Activated CD4-positive, alpha-beta T cell treated with anti-CD3 and anti-CD28 coated beads for 1 hour (primary cell): ENCODE data around the gene RBM15.

ENCODE experiments used
- DNase-seq: peaks from one replicate; pipeline ENCODE4 v3.0.0-alpha.2; 2020

The RBM15 gene

DNA sequence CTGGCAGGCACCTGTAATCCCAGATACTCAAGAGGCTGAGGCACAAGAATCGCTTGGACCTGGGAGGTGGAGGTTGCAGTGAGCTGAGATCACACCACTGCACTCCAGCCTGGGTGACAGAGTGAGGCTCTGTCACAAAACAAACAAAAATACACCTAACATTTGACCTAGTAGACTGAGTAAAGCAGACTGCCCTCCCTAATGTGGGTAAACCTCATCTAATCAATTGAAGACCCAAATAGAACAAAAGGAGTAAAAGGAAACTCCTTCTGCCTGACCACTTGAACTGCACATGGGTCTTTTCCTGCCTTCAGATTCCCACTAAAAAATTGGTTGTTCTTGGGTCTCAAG, 19.0 kb upstream of the RBM15 start:
- no peak for DNase-seq

DNA sequence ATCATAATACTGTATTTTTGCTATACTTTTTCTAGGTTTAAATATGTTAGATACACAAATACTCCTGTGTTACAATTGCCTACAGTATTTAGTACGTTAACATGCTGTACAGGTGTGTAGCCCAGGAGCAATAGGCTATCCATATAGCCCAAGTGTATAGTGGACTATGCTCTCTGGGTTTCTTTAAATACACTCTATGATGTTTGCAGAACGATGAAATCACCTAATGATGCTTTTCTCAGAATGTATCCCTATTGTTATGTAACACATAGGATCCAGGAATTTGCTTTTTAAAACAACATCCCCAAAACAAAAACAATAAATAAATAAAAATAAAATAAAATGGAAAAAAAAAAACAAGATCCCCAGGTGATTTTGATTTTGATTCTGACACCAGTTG, 18.1 kb upstream of the RBM15 start:
- DNase-seq: no peak

DNA sequence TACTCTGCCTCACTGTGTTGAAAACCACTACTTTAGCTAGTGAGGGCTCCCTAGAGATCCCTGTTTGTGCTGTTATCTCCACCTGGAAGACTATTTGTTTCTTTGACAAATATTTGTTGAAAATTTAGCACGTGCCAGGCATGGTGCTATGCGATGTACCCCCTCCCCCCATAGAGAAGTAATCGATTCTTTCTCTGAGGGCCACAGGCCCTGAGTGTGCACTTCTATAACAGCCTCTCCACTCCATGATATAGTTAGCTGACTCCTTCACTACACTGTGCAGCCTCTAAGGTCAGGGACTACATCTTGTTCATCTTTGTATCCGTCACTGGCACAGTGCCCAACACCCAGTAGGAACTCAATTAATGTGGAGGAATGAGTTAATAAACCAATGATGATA, 17.3 kb upstream of the RBM15 start:
- no peak for DNase-seq

DNA sequence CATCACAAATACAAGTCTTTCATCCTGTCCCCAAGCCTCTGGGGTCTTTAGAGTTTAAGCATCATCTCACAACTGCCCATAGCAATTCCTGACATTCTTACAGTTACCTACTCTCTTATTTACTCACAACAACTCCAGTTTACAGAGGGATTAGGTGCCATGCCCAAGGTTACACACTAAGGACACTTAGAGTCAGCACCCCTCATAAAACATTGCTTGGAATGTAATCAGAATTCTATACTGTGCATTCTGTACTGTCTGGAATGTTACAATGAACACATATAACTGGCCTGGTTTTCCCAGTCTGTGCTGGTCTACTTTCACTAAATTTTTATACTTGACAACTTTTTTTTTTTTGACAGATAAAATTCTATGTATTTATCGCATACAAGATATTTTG, 14.5 kb upstream of the RBM15 start:
- no peak for DNase-seq

DNA sequence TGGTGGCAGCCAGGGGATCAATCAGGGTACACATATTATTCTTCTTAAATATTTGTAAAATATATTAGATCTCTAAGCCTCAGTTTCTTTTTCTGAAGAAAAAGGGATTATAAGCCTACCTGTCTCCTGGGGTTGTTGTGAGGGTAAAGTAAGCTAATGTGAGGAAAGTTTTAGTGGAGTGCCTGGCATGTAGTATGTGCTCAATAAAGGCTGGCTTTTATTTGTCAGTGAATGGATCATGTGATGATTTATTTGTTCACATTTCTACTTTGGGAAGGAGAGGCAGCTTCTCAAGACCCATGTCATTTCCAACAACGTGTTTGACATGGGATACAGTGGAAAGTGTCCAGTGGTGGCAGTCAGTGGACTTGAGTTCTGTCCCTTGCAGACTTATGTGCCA, 12.4 kb upstream of the RBM15 start:
- no peak for DNase-seq

DNA sequence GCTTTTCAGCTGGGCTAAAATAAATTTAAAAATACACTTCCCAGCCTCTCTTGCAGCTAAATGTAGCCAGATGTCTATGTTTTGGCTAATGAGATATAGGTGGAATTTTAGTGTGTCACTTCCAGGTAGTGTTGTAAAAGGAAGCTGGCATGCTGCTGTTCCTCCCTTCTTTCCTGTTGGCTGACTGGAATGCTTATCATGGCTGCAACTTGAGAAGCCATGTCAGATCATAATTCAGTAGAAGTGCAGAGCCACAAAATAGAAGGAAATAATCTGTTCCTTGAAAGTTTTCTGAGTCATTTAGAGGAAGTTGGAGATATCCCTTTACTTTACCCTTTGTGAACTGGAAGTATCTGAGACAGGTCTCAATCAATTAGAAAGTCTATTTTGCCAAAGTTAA, 10.9 kb upstream of the RBM15 start:
- DNase-seq: no peak

DNA sequence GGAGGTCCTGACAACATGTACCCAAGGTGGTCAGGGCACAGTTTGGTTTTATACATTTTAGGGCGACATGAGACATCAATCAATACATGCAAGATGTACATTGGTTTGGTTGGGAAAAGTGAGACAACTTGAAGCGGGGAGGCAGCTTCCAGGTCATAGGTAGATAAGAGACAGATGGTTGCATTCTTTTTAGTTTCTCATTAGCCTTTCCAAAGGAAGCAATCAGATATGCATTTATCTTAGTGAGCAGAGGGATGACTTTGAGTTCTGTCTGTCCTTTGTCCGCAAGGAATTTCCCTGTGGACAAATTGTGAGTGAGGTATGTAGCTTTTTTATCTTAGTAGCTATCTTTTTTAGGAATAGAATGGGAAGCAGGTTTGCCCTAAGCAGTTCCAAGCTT, 10.5 kb upstream of the RBM15 start:
- DNase-seq: no peak

DNA sequence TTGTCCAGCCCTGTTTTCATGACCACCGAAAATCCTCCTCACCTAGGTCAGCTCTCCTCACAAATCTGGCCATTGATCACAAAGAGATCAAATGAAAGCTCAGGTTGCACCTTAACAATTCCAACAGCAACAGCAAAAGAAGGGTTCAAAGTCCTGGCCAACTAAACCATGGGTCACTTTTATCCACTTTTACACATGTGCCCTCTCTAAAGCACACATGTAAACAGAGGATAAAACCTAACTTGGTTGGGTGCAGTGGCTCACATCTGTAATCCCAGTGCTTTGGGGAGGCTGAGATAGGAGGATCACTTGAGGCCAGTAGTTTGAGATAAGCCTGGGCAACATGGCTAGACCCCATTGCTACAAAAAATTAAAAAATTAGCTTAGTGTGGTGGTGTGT, 3.9 kb upstream of the RBM15 start:
- DNase-seq: no peak

DNA sequence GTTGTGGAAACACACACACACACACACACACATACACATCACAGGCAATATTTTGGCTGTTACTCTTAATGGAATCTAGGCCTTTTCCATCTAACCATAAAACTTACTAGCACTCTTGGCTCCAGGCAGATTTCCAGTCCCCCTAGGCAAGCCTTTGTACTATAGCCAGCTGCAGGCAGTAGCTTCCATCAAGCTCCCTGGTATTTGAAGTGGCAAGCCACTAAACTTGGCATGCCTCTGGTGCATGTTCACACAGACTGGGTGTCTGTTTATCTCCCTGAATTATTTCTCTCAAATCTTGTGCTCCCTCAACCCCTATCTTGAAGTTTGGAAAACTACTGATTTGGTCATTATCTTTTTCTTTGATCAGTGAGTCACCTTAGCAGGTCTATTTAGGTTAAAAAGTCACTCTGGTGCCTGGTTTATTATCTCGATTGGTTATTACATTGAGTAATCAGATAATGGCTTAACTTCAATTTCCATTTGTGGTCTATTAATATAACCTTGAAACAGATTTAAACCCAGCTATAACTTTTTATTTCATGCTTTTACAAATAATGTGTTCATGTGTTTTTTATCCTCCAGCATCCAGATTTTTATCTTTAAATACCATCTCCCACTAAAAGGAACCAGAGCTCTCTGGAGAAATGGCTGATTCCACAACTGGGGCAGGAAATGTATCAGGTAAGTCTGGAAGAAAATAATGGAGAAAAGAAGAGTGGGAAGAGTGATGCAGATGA, 2.7 kb upstream of the RBM15 start:
- no peak for DNase-seq

DNA sequence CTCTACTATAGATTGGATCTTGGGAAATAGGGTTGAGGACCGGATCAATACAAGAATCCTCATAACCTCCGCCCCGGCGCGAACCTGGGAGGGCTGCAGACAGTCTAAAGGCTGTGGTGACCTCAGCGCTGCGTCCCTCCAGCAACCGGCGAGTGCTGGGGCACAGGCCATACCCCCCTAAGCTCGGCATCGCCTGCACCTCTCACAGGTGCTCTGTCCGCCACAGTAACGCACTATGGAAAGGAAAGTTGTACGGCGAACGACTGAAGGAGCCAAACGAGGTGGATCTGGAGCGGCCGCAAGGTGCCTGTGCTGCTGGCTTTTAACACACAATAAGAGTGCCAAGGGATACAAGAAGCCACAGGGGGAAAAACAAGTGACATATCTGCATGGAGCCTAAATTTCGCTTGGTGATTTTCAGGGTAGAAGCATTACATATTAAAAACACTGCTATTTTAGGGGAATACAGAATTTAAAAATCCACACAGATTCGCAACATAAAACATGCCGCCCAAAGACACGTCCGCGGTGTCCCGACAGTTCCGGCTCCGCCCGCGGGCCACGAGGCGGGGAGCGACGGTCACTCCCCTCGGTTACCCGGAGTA, 1.4 kb upstream of the RBM15 start:
- peak; percentile 18 for DNase-seq

DNA sequence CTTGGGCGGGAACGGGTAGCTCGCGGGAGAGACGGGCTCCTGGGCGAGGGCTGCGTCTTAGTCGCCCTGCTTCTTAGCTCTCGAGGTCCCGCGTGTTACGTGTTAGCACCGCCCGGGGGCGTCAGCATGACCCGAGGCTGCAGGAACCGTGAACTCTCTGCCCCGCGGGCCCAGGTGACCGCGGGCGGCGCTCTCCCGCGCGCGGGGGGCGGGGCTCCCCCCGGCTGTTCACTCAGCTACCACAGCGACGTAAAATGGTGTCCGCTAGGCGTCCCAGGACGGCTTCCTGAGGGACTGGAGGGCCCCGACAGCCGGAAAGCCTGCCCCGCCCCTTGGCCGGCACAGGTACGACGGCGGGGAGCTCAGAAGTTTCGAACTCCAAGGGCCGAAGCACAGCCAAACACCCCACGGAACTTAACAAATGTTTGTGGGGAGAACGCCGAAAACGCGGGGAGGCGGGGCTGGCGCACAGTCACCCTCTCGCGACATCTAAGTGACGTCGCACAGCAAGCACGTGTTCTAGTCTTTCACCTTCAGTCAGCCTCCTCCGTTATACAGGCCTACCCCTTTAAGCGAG, 780 bp upstream of the RBM15 start:
- peak; percentile 93 for DNase-seq

DNA sequence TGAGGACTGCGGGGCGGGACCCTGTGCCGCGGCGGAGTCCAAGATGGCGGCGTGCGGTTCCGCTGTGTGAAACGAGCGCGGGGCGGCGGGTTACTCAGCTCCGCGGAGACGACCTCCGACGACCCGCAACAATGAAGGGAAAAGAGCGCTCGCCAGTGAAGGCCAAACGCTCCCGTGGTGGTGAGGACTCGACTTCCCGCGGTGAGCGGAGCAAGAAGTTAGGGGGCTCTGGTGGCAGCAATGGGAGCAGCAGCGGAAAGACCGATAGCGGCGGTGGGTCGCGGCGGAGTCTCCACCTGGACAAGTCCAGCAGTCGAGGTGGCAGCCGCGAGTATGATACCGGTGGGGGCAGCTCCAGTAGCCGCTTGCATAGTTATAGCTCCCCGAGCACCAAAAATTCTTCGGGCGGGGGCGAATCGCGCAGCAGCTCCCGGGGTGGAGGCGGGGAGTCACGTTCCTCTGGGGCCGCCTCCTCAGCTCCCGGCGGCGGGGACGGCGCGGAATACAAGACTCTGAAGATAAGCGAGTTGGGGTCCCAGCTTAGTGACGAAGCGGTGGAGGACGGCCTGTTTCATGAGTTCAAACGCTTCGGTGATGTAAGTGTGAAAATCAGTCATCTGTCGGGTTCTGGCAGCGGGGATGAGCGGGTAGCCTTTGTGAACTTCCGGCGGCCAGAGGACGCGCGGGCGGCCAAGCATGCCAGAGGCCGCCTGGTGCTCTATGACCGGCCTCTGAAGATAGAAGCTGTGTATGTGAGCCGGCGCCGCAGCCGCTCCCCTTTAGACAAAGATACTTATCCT, 430 bp downstream of the RBM15 start:
- peak; percentile 39 for DNase-seq

DNA sequence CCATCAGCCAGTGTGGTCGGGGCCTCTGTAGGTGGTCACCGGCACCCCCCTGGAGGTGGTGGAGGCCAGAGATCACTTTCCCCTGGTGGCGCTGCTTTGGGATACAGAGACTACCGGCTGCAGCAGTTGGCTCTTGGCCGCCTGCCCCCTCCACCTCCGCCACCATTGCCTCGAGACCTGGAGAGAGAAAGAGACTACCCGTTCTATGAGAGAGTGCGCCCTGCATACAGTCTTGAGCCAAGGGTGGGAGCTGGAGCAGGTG, 961 bp downstream of the RBM15 start:
- DNase-seq: no peak

DNA sequence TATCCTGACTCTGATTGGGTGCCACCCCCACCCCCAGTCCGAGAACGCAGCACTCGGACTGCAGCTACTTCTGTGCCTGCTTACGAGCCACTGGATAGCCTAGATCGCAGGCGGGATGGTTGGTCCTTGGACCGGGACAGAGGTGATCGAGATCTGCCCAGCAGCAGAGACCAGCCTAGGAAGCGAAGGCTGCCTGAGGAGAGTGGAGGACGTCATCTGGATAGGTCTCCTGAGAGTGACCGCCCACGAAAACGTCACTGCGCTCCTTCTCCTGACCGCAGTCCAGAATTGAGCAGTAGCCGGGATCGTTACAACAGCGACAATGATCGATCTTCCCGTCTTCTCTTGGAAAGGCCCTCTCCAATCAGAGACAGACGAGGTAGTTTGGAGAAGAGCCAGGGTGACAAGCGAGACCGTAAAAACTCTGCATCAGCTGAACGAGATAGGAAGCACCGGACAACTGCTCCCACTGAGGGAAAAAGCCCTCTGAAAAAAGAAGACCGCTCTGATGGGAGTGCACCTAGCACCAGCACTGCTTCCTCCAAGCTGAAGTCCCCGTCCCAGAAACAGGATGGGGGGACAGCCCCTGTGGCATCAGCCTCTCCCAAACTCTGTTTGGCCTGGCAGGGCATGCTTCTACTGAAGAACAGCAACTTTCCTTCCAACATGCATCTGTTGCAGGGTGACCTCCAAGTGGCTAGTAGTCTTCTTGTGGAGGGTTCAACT, 2.1 kb downstream of the RBM15 start:
- DNase-seq: no peak

DNA sequence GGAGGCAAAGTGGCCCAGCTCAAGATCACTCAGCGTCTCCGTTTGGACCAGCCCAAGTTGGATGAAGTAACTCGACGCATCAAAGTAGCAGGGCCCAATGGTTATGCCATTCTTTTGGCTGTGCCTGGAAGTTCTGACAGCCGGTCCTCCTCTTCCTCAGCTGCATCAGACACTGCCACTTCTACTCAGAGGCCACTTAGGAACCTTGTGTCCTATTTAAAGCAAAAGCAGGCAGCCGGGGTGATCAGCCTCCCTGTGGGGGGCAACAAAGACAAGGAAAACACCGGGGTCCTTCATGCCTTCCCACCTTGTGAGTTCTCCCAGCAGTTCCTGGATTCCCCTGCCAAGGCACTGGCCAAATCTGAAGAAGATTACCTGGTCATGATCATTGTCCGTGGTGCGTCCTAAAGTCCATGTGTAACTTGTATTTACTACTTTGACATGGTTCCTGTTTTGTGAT, 2.7 kb downstream of the RBM15 start:
- no peak for DNase-seq

DNA sequence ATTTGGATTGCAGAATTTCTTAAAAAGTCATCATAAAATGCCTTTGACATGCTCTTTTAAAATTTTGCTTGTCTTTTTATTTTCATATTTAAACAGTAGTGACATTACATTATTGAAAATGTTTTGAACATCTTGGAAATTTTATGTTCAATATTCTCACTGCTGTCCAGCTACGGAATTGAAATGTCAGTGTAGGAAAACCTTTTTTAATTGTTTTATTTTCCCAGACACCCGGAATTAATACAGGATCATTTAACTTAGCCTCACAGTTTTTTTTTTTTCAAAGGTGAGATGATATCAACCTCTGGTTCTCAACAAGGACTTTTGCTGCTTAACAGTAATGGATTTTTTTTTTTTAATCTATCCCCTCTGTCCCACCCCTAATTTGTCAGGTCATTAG, 4.1 kb downstream of the RBM15 start:
- no peak for DNase-seq

DNA sequence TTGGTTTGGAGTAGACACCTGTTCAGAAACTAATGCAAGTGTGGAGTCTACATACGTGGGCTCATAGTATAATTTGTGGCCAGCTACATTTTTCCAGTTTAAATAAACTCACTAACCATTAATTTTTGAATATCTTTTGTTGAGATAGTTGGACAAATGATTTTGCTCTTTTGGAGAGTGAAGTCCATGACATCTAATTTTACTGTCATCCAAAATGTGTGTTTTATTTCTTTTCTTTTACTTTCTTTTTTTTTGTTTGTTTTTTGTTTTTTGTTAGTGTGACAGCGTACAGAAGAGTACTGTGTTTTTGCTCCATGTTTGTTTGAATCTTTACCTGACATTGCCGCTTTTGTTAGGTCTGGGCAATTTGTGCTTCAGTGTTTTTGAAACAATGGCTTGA, 5.0 kb downstream of the RBM15 start:
- DNase-seq: no peak

DNA sequence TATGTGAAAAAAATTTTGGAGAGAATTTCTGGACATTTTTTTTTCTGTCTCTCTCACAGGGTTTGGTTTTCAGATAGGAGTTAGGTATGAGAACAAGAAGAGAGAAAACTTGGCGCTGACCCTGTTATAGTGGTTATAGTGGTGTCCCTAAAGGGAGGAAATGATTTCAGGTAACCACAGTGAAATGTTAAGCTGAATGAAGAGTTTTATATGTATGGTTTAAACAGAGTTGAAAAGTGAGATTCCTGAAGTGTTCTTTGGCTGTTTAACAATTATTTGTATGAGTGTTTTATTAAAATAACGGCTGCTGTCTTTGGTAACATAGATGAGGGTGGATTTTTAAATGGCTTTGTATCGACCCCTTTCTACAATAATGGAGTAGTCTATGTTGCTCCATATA, 6.3 kb downstream of the RBM15 start:
- DNase-seq: no peak

DNA sequence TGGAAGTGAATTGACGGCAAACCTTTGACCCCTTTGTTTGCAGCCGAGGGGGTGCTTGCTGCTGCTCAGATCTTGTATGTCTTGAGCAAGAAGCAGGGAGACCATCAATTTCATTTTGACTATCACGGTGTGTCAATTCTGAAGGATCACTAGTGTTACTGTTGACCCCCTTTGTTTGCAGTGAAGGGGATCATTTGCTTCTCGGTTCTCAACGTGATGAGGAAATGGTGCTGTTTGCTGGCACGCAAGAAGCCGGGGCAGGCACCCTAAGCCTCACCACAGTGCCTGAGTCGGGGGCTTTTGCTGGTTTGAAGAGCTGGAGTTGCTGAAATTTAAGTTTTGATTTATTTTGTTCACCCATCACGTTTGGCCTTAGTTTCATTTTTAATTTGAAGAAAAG, 7.5 kb downstream of the RBM15 start:
- DNase-seq: no peak

DNA sequence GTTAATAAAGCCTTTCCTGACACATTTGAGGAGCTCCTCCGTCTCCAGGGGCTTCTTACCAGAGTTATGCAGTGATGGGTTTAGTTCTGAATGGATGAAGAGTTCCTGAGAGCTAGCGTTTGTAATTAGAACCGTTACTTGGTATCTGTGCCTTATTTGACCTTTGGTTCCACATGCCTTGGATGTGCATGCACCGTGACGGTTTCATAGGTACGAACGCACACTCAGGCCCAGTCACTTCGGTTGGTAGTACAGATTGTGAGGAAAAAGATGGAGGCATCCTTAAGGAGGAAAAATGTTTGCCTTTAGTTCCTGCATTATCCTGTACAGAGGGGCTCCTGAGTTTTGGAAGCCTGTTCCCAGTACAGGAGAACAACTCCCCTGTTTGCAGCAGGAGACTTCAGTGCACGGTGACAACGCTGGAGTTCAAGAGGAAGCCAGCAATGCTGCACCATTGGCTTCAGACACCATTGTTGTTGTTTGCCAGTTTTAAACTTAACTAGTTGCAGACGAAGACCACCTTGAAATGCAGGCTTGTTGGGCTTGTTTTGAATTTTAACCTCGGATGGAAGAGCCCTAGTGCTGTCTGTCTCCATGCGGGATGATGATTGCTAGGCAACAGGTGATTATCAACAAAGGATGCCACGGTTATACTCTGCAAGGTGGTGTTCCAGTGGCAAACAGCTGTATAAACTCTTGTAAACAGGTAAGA, 8.2 kb downstream of the RBM15 start:
- DNase-seq: no peak

DNA sequence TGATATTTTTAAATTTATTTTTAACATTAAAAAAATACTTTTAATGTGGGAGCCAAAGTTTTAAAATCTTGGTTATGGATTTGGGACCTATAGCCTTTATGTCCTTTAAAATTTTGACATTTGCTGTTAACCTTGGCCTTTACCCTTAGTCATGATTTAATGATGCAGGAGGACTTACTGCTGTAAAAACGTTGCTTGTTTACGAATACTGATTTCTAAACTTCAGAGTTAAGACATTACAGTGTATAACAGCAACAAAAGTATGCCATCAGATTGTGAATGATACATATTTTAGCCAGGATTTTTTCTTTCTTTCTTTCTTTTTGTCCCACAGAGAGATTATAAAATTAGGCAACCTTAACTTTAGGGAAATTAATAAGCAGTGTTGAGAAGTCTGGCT, 8.9 kb downstream of the RBM15 start:
- DNase-seq: no peak

DNA sequence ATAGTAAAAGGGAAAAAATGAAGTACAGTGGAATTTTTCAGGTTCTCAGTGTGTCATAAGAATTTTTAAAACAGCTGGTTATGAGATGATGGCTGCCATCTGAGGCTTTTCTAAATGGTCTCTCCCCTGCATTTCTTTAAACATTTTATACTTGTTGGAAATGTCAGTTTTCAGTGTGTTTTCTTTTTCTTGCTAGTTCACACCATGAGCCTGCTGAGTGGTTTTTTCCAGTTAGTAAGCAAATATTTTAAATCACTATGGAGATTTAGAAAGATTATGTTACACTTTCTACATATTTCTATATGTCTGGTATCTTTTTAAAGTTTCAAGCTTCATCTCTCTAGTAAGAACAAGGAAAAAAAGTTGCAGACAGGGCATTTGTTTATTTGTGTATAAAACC, 9.6 kb downstream of the RBM15 start:
- no peak for DNase-seq

DNA sequence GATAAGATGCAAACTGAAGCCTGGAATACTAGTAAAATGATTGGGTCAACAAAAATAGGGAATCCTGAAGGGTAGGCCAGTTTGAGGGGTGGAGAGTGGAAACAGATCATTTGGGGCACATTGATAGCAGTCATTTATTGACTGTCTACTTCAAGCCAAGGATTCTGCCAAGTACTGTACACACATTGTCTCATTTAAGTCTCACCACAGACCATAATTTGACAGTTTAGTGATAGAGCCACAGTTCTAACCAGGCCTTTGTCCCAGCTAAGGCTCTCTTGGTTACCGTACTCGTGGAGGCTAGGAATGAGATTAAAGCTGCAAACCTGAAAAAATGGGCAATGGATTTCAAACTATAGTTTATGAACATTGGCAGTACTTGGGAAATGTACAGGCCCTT, 11.2 kb downstream of the RBM15 start:
- no peak for DNase-seq
